ENCODE data around the gene RGS3.

GRCh38 chr9:113633782-113634595, 170.5 kb downstream of the RGS3 start:
- TF ChIP-seq, protein P1, sequence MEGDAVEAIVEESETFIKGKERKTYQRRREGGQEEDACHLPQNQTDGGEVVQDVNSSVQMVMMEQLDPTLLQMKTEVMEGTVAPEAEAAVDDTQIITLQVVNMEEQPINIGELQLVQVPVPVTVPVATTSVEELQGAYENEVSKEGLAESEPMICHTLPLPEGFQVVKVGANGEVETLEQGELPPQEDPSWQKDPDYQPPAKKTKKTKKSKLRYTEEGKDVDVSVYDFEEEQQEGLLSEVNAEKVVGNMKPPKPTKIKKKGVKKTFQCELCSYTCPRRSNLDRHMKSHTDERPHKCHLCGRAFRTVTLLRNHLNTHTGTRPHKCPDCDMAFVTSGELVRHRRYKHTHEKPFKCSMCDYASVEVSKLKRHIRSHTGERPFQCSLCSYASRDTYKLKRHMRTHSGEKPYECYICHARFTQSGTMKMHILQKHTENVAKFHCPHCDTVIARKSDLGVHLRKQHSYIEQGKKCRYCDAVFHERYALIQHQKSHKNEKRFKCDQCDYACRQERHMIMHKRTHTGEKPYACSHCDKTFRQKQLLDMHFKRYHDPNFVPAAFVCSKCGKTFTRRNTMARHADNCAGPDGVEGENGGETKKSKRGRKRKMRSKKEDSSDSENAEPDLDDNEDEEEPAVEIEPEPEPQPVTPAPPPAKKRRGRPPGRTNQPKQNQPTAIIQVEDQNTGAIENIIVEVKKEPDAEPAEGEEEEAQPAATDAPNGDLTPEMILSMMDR (conservative IDR thresholded peaks at IDR 0.05) = no peak
- TF ChIP-seq ZFX (IDR thresholded peaks at IDR 0.05) = no peak
